ENCODE results near the gene PCBP3. TPM values are rescaled to one million over a fixed set of nuclear protein-coding genes. Genes with fewer than 3 reads are reported as not detected.

Gene PCBP3
- total RNA-seq, 4 donors from 2014 or later, result 0.99 to 7.0 (median 2.5) TPM; not detected in 1

DNA sequence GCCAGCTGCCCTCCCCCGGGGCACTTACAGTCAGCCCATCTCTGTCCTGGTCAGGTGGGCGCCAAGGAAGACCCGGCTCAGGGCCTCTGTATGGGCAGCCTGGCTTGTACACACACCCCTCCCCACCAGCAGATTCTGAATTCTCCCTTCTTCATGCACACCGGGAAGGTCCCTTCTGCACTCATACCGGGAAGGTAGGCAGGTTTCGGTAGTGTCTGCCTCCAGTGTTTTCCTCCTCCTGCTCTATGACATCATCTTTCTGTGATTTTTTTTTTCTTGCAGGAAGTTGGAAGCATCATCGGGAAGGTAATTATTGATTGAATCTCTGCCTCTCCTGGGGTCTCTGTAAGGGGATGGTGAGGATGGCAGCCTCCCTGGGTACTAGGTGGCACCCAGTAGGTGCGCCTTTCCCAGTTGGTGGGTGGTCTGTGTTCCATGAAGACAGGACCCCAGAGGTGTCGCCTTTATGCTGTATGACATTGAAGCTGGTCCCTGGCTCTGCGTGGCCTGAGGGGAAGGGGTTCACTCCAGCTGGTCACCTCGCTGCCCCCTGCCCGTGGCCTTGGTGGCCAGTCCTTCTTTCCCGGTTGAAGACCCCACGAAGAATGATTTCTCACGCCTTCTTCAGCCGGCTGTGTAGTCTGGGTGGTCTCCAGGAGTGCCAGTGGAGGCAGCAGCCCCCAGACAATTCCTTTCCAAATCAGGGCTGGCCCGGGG lies 255.9 kb downstream of the PCBP3 start:
- 76 to 79% methylated on average over 17 of the region's 17 CpGs for WGBS, 2 donors
- intact Hi-C loops (cut with DNase I; ENCODE audit: low total_unique reads), result no loop called here
- no peak for TF ChIP-seq CTCF (IDR thresholded peaks at IDR 0.05)
- TF ChIP-seq POLR2A (IDR thresholded peaks at IDR 0.05), result no peak
- no peak for DNase-seq (ENCODE audit: low spot score in 2 of 2)
- no peak overlapping the region for H3K4me3 ChIP-seq (ENCODE audit: low read depth, poor library complexity, severe bottlenecking)

DNA sequence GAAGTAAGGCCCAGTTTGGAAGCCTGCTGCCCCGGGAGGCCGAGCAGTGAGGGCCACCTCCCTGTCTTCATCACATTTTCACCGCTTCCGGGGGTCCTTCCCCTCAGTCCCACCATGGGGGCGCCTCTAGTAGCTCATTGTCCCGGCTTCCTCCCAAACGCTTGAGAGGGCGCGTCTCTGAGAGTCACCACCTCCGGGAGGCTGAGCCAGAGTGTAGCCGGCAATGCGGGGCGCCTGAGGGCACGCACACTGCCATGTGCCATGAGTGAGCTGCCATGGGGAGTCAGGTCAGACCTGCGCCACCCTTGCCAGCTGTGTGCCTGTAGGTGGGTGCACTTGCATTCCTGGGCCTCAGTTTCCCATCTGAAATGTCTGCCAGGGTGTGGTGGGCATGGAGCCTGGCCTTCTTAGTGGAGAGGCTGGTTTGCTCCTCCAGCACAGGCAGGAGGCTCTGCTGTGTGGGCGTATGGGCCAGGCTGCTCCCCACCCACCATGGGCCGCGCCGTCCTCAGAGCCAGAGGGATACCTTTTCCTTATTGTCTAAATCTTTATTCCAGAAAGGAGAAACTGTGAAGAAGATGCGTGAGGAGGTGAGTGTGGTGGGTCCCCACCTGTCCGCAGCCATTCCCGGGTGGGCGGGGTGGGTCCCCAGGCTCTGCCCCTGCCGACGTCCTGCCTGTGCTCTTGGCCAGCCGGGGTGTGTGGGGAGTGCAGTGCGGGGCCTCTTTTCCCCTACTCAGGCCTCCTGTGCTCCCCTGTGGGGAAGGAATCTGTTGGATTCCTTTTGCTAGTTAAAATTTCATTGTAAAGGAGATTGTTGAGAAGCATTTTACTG lies 256.7 kb downstream of the PCBP3 start:
- DNase-seq (ENCODE audit: low spot score in 2 of 2), result no peak

GRCh38 chr21:45901061-45901690 lies 257.7 kb downstream of the PCBP3 start:
- intact Hi-C loops (cut with DNase I; ENCODE audit: low total_unique reads), result no loop called here
- TF ChIP-seq CTCF (IDR thresholded peaks at IDR 0.05), result no peak
- no peak for TF ChIP-seq POLR2A (IDR thresholded peaks at IDR 0.05)
- DNase-seq (ENCODE audit: low spot score in 2 of 2), result no peak
- WGBS, 2 donors, result 90 to 93% methylated on average over 15 of the region's 15 CpGs
- no peak overlapping the region for H3K4me3 ChIP-seq (ENCODE audit: low read depth, poor library complexity, severe bottlenecking)

More for the DNA sequence above, 256.7 kb downstream of the PCBP3 start:
- no peak for TF ChIP-seq POLR2A (IDR thresholded peaks at IDR 0.05)
- TF ChIP-seq CTCF (IDR thresholded peaks at IDR 0.05), result no peak
- intact Hi-C loops (cut with DNase I; ENCODE audit: low total_unique reads), result no loop called here
- WGBS, 2 donors, result 86 to 87% methylated on average over 23 to 27 of the region's 27 CpGs
- H3K4me3 ChIP-seq (ENCODE audit: low read depth, poor library complexity, severe bottlenecking), result no peak overlapping the region

- intact Hi-C loops (cut with DNase I; ENCODE audit: low total_unique reads), result no loop called here
- H3K4me3 ChIP-seq (ENCODE audit: low read depth, poor library complexity, severe bottlenecking), result no peak overlapping the region
- TF ChIP-seq POLR2A (IDR thresholded peaks at IDR 0.05) (no peak), CTCF (IDR thresholded peaks at IDR 0.05) (no peak)
- no peak for DNase-seq (ENCODE audit: low spot score in 2 of 2)
- WGBS, 2 donors, result 83 to 90% methylated on average over 17 to 19 of the region's 19 CpGs
These were observed 258.9 kb downstream of the PCBP3 start for GRCh38 chr21:45902292-45902995.

GRCh38 chr21:45905196-45905595 lies 261.7 kb downstream of the PCBP3 start:
- TF ChIP-seq POLR2A (IDR thresholded peaks at IDR 0.05) (no peak), CTCF (IDR thresholded peaks at IDR 0.05) (no peak)
- WGBS, 2 donors, result 90 to 92% methylated on average over 12 of the region's 12 CpGs
- no peak for DNase-seq (ENCODE audit: low spot score in 2 of 2)
- intact Hi-C loops (cut with DNase I; ENCODE audit: low total_unique reads), result no loop called here
- H3K4me3 ChIP-seq (ENCODE audit: low read depth, poor library complexity, severe bottlenecking), result no peak overlapping the region

Data from lower leg skin (tissue), 4 donors.